Cardiac fibroblast (primary cell): Measurements from ENCODE around the gene SNX5.
A peak's percentile ranks its signal among the peaks of the same experiment; 100 is the strongest.

Source experiments
- DNase-seq, 2 donors: peaks; one replicate each; pipeline versions ENCODE4 v3.0.0 to v3.0.0-alpha.2; 2010; ENCODE audit warnings: low read depth in 2 of 2
- H3K4me3 ChIP-seq, 2 donors: replicated peaks in 1 of 2; 1 replicate in 1 of 2; 2 replicates in 1 of 2; pipeline ENCODE4 v1.5.1; 2011; ENCODE audit warnings: low read depth in 2 of 2, low read length in 2 of 2, mild to moderate bottlenecking in 2 of 2, moderate library complexity in 1 of 2
- CTCF ChIP-seq: IDR thresholded peaks from one replicate; pipeline ENCODE4 v1.5.1; 2011; ENCODE audit warnings: low read depth, mild to moderate bottlenecking, low read length, inconsistent platforms

Gene SNX5

GRCh38 chr20:17936761-17937732, 31.5 kb downstream of the SNX5 start:
- no peak for TF ChIP-seq CTCF
- peak; percentile 46 to 83 for DNase-seq
- H3K4me3 ChIP-seq: no peak overlapping the region

GRCh38 chr20:17936286-17936760, 32.3 kb downstream of the SNX5 start:
- TF ChIP-seq CTCF: no peak
- no peak overlapping the region for H3K4me3 ChIP-seq
- peak in 1 of 2 donors; percentile 34 for DNase-seq

- no peak overlapping the region for H3K4me3 ChIP-seq
- DNase-seq: peak in 1 of 2 donors; percentile 22
- no peak for TF ChIP-seq CTCF
These were observed 32.8 kb downstream of the SNX5 start for GRCh38 chr20:17935761-17936160.

- H3K4me3 ChIP-seq: no peak overlapping the region
- TF ChIP-seq CTCF: no peak
- DNase-seq: peak in 1 of 2 donors; percentile 33
These were observed 33.4 kb downstream of the SNX5 start for GRCh38 chr20:17935186-17935585.

- no peak overlapping the region for H3K4me3 ChIP-seq
- peak in 1 of 2 donors; percentile 34 for DNase-seq
- no peak for TF ChIP-seq CTCF
These were observed 34.3 kb downstream of the SNX5 start for GRCh38 chr20:17934141-17934862.

GRCh38 chr20:17933711-17934110, 34.9 kb downstream of the SNX5 start:
- no peak for DNase-seq
- no peak for TF ChIP-seq CTCF
- no peak overlapping the region for H3K4me3 ChIP-seq
